ENCODE results near the gene GK. TPM values are rescaled to one million over a fixed set of nuclear protein-coding genes. Genes with fewer than 3 reads are reported as not detected.
A peak's percentile ranks its signal among the peaks of the same experiment; 100 is the strongest.

The GK gene
- total RNA-seq, 1 donor: 5.8 TPM

- DNase-seq (ENCODE audit: insufficient read length, low spot score, missing footprints): no peak
- H3K4me3 ChIP-seq (ENCODE audit: insufficient read depth, low read length): no peak overlapping the region
- H3K27ac ChIP-seq (ENCODE audit: low read depth, low read length): no peak overlapping the region
- no peak overlapping the region for H3K4me2 ChIP-seq (ENCODE audit: insufficient read depth, low read length)
- TF ChIP-seq CTCF (IDR thresholded peaks at IDR 0.05; ENCODE audit: extremely low read depth, low read depth, low read length): no peak
- H3K36me3 ChIP-seq (ENCODE audit: insufficient read depth, low read length): no peaks in the 10 kb centered on the region
- no peaks in the 10 kb centered on the region for H3K27me3 ChIP-seq (ENCODE audit: insufficient read depth, low read length)
- H2AFZ ChIP-seq (ENCODE audit: low read length): no peak overlapping the region
- H4K20me1 ChIP-seq (ENCODE audit: insufficient read depth, low read length): no peaks in the 10 kb centered on the region
- H3K79me2 ChIP-seq (ENCODE audit: insufficient read depth, low read length): no peaks in the 10 kb centered on the region
- H3K4me1 ChIP-seq (ENCODE audit: insufficient read depth, low read length): no peaks in the 10 kb centered on the region
- no peaks in the 10 kb centered on the region for H3K9me3 ChIP-seq (ENCODE audit: low read depth, low read length)
Observed at GRCh38 chrX:30689116-30689515, 35.9 kb downstream of the GK start.

- H3K36me3 ChIP-seq (ENCODE audit: insufficient read depth, low read length): no peaks in the 10 kb centered on the region
- no peaks in the 10 kb centered on the region for H4K20me1 ChIP-seq (ENCODE audit: insufficient read depth, low read length)
- no peak for TF ChIP-seq CTCF (IDR thresholded peaks at IDR 0.05; ENCODE audit: extremely low read depth, low read depth, low read length)
- H3K27me3 ChIP-seq (ENCODE audit: insufficient read depth, low read length): no peaks in the 10 kb centered on the region
- H3K4me1 ChIP-seq (ENCODE audit: insufficient read depth, low read length): no peaks in the 10 kb centered on the region
- no peak overlapping the region for H3K4me3 ChIP-seq (ENCODE audit: insufficient read depth, low read length)
- DNase-seq (ENCODE audit: insufficient read length, low spot score, missing footprints): no peak
- H3K79me2 ChIP-seq (ENCODE audit: insufficient read depth, low read length): no peaks in the 10 kb centered on the region
- H3K9me3 ChIP-seq (ENCODE audit: low read depth, low read length): no peaks in the 10 kb centered on the region
- H3K27ac ChIP-seq (ENCODE audit: low read depth, low read length): no peak overlapping the region
- H2AFZ ChIP-seq (ENCODE audit: low read length): no peak overlapping the region
- no peak overlapping the region for H3K4me2 ChIP-seq (ENCODE audit: insufficient read depth, low read length)
Observed at GRCh38 chrX:30690330-30690729, 37.1 kb downstream of the GK start.

- no peaks in the 10 kb centered on the region for H3K36me3 ChIP-seq (ENCODE audit: insufficient read depth, low read length)
- no peak overlapping the region for H2AFZ ChIP-seq (ENCODE audit: low read length)
- no peaks in the 10 kb centered on the region for H3K9me3 ChIP-seq (ENCODE audit: low read depth, low read length)
- H3K27ac ChIP-seq (ENCODE audit: low read depth, low read length): no peak overlapping the region
- no peaks in the 10 kb centered on the region for H4K20me1 ChIP-seq (ENCODE audit: insufficient read depth, low read length)
- no peak overlapping the region for H3K4me3 ChIP-seq (ENCODE audit: insufficient read depth, low read length)
- DNase-seq (ENCODE audit: insufficient read length, low spot score, missing footprints): no peak
- H3K4me2 ChIP-seq (ENCODE audit: insufficient read depth, low read length): no peak overlapping the region
- H3K79me2 ChIP-seq (ENCODE audit: insufficient read depth, low read length): no peaks in the 10 kb centered on the region
- no peaks in the 10 kb centered on the region for H3K4me1 ChIP-seq (ENCODE audit: insufficient read depth, low read length)
- TF ChIP-seq CTCF (IDR thresholded peaks at IDR 0.05; ENCODE audit: extremely low read depth, low read depth, low read length): no peak
- no peaks in the 10 kb centered on the region for H3K27me3 ChIP-seq (ENCODE audit: insufficient read depth, low read length)
Observed at GRCh38 chrX:30693999-30694650, 40.9 kb downstream of the GK start.

GRCh38 chrX:30702736-30703135 lies 49.5 kb downstream of the GK start:
- TF ChIP-seq CTCF (IDR thresholded peaks at IDR 0.05; ENCODE audit: extremely low read depth, low read depth, low read length): no peak

More at GRCh38 chrX:30702736-30703135, 49.5 kb downstream of the GK start:
- DNase-seq (ENCODE audit: insufficient read length, low spot score, missing footprints): peak; percentile 58
- Histone ChIP-seq H3K9me3 (ENCODE audit: low read depth, low read length) (no peaks in the 10 kb centered on the region), H3K27me3 (ENCODE audit: insufficient read depth, low read length) (no peaks in the 10 kb centered on the region), H3K4me2 (ENCODE audit: insufficient read depth, low read length) (no peak overlapping the region), H2AFZ (ENCODE audit: low read length) (no peak overlapping the region), H3K4me1 (ENCODE audit: insufficient read depth, low read length) (no peaks in the 10 kb centered on the region), H3K27ac (ENCODE audit: low read depth, low read length) (peak overlapping the region; percentile 52), H3K79me2 (ENCODE audit: insufficient read depth, low read length) (no peaks in the 10 kb centered on the region), H4K20me1 (ENCODE audit: insufficient read depth, low read length) (no peaks in the 10 kb centered on the region), H3K4me3 (ENCODE audit: insufficient read depth, low read length) (no peak overlapping the region), H3K36me3 (ENCODE audit: insufficient read depth, low read length) (no peaks in the 10 kb centered on the region)

All from osteoblast (primary cell).